GM21515 (cell line): ENCODE results near the gene B3GALNT2.
"Not testable (repeated sequence)": the region's sequence is repeated elsewhere in the genome, so short reads cannot be mapped to it uniquely, and the experiment has no call there.

Experiments used
- ATAC-seq: cut with Tn5 transposase; IDR thresholded peaks from one replicate; pipeline ENCODE4 v1.9.1; 2021; ENCODE audit not compliant: unreplicated experiment

The B3GALNT2 gene

DNA sequence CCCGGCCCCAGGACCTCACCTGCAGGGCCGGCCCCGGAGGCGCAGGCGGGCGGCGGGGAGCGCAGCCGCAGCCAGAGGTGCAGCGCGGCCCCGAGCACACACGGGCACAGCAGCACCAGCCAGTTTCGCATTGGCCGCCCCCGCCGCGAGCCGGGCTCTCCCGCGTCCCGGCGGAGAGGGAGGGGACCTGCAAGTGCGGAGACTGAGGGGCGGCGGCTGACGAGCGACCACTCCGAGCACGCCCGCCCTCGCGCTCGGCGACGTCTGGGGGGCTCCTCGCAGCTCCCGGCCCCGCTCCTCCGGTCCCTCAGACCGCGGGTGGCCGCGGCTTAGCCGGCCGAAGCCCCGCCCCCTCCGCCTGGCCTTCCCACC lies at the start of gene B3GALNT2:
B3GALNT2 (minus strand) TSS at position 331 of the 372 bp plus-strand sequence; CDS start at position 131, 200 bp downstream.
- ATAC-seq: peak; percentile 41

DNA sequence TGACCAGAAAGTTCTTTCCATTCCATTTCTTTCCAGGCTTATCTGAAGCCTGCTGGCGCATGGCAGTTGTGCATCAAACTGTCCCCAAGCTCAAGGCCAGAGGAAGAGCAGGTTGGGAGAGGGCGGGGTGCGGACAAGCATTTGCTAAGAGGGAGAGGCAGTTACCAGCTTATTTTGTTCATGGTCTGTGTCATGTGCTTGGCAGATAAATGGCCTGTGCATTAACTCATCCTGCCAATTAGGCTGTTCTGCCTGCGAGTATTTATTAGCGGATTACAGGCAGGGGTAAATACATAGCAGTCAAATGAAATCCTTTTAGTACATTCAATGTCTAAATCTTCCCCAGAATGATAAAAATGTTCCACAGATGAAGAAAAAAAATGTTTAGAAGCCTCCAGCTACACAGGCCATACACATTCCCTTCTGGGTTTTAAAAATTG lies 48.9 kb upstream of the B3GALNT2 start:
- no peak for ATAC-seq

DNA sequence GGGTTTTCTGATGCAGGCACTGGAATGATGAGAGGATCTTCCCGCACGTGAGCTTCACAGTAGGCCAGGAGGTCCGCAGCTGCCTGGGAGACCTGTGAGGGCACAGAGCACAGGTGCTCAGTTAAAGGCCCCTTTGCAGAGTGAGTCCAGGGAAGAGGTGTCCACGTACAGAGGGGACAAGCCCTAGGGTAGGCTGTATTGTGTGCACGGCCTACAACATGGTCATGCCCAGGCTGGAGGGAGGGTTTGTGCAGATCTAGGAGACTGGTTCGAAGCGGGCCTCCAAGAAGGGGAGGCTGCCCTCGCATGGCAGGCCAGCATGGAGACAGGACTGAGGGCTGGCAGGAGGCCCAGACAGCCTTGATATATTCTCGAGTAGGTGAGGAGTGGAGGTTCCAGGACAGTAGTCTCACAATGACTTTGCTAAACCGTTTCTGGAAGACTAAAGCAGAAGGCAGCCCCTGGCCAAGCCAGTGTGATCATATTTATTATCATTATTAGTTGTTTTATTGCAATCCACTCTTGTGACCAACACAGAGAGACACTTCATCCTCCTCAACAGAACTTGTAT lies 48.0 kb upstream of the B3GALNT2 start:
- no peak for ATAC-seq

DNA sequence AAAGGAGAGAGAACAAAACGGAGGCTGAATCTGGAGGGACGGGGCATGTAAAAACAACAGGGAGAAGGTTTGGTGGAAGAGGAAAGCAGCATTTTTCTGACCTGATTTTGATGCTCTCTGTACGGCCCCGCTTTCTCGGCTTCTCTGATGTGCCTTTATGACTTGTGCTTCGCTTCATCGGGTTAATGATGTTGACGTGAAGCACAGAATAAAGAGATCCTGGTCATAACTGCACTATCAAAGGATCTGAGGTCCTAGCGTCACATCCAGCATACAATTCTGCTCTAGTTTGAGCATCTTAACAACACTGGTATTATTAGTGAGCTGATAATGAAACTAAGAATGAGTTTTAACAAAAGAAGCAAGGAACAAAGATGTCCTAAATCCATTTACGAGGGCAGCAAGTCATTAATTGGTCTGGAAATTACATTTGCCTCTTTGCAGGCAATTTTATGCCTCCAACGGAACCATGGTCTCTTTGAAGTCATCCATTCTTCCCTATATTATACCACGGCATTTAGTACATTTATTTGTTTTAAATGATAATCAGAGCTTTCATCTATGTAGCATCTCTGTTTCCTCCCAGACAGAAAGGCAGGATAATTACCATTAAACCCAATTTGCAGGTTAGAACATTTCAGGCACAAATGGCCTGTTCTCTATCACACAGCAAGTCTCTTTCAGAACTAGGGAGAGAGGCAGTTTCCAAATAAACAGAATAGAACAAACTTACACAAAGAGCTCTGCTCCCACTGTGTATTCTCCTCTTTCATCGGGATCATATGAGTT lies 45.3 kb upstream of the B3GALNT2 start:
- no peak for ATAC-seq

DNA sequence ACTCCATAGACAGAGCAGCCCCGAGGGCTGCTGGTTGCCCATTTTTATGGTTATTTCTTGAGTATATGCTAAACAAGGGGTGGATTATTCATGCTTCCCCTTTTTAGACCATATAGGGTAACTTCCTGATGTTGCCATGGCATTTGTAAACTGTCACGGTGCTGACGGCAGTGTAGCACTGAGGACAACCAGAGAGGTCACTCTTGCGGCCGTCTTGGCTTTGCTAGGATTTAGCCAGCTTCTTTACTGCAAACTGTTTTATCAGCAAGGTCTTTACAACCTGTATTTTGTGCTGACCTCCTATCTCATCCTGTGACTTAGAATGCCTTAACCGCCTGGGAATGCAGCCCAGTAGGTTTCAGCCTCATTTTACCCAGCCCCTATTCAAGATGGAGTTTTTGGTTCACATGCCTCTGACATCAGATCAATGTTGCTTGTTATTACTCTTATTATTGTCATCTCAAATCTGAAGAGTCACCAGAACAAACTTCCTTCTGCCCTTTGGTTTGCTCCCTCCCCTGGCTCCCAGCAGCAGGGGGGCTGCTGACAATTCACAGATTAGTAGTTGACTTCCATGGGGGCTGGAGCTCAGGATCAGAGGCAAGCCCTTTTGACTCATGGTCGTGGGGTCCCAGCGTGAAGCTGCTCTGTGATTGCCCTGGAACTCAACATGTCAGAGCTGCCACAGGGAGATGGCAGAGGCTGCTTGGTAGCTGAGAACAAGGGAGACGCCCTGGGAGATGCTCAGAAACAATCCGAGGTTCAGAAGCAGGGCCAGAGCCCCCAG lies 42.3 kb upstream of the B3GALNT2 start:
- not testable (repeated sequence) for ATAC-seq

DNA sequence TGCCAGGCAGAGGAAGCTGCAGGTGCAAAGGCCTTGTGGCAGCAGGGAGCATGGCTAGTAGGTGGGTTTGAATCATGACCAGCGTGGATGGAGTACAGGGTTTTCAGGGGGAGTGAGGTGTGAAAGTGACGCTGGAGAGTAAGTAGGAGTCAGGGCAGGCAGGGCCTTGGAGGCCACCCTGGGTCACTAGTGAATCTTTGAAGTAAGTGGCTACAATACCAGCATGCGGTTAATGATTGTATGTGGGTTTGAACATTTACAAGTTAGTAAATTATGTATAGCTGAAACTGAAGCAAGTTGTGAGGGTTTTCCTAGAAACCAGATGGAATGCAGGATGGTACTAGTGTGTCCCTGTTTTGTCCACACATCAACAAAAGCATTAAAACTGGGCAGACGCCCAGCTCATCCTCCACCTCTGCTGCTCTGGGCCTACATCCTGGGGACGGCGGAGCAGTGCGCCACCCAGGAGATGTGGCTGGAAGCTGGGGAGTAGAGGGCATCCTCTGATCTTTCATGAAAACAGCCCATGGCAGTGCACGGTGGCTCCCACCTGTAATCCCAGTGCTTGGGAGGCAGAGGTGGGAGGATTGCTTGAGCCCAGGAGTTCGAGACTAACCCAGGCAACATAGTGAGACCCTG lies 41.2 kb upstream of the B3GALNT2 start:
- ATAC-seq: no peak

DNA sequence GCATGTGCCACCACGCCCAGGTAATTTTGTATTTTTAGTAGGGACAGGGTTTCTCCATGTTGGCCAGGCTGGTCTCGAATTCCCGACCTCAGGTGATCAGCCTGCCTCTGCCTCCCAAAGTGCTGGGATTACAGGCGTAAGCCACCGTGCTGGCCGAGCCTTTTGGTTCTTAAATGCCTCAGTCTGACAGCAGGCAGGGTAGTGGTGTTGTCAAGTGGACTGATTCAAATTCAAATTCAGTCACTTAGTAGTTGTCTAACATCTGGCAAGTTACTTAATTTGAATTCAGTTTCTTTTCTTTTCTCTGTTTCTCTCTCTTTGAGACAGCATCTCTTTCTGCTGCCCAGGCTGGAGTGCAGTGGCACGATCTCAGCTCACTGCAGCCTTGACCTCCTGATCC lies 38.6 kb upstream of the B3GALNT2 start:
- not testable (repeated sequence) for ATAC-seq

DNA sequence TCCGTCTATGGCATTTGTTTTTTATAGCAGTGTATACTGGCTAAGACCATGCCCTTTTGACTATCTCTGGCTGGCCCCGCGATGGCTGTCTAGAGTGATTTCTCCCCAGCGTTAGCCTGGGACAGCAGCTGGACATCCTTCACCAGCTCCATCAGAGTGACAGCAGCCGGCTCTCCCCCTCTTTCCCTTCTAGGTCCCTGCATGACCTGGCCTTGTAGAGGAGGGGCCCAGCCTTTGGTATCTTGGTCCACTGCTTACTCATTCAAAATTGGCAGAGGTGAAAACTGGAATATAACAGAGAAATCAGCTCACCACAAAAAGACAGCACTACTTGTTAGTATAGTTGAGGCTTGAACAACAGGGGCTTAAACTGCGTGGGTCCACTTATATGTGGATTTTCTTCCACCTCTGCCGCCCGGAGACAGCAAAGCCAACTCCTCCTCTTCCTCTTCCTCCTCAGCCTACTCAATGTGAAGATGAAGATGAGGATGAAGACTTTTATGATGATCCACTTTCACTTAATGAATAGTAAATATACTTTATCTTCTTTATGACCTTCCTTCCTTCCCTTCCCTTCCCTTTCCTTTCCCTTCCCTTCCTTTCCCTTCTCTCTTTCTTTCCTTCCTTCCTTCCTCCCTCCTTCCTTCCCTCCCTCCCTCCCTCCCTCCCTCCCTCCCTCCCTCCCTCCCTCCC lies 29.4 kb upstream of the B3GALNT2 start:
- no peak for ATAC-seq

DNA sequence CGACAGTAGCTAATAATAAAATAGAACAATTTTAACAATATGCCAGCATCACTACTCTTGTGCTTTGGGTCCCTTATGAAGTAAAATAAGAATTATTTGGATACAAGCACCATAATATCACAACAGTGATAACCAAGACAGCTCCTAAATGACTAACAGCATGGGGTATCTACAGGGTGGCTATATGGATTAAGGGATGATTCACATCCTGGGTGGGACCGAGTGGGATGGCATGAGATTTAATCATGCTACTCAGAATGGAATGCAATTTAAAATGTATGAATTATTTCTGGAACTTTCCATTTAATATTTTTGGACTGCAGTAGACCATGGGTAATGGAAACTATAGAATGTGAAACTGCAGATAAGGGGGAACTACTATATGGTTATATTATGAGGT lies 28.1 kb upstream of the B3GALNT2 start:
- ATAC-seq: no peak

DNA sequence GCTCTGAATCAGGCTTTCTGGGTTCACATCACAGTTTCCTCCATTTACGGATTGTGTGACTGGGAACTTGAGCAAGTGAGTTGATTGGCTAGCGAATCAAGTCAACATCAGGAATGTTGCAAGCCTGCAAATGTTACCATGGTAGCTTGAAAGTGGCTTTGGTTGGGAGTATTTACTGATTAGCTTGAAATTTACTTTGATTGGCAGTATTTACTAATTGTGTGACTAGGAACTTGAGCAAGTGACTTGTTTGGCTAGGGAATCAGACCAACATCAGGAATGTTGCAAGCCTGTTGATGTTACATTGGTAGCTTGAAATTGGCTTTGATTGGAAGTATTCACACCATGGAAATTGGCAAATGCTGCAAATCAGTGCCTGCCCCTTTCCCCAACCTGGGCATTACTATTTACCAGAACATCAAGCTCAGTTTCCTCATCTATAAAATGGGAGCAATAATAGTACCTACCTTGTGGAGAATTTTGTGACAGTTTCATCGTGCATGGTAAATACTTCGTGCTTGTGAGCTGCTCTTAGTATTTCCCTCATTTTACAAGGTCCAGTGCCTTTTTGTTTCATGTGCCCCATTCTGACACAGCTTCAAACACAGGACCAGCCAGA lies 23.1 kb upstream of the B3GALNT2 start:
- ATAC-seq: no peak

DNA sequence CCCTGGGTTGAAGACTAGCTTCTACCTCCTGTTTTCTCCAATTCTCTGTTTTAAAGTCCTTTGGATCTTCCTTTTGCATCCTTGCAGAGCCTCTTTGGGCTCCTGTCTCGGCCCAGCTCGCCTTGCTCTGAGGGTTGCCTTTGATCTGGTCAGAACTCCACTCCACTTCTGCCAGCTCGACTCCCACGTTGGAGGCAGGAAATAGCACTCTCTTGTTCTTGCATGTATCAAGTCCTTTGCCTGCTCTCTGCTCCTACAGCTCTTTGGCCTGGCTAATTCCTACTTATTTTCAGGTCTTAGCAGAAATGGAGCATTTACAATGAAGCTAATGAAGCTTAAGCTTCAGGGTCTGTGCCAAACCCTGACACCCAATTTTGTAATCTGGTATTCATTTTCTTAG lies 21.1 kb upstream of the B3GALNT2 start:
- ATAC-seq: no peak

DNA sequence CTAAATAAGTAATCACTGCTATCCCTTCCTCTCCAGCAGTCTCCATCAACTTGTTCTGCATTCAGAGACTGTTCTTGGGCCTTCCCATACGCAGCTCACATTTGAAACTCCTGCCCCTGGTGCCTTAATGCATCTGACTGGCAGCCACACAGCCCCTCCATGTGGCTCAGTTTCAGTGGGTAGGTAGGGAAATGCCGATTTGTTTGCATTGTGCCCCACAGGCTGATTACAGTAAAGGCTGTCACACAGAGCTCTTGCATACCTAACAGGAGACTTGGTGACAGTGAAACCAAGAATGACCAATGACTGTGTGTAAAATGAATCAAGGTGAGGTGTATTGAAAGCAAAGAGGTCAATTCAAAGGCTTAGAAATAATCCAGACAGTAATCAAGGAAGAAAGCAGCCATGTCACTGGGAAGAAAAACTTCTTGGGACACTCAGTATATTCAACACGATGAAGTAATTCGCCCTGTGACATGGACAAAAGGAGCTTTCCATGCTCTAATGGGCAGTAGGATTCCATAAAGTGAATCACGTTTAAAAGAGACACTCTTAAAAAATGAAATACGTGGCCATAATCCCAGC lies 12.7 kb upstream of the B3GALNT2 start:
- no peak for ATAC-seq

DNA sequence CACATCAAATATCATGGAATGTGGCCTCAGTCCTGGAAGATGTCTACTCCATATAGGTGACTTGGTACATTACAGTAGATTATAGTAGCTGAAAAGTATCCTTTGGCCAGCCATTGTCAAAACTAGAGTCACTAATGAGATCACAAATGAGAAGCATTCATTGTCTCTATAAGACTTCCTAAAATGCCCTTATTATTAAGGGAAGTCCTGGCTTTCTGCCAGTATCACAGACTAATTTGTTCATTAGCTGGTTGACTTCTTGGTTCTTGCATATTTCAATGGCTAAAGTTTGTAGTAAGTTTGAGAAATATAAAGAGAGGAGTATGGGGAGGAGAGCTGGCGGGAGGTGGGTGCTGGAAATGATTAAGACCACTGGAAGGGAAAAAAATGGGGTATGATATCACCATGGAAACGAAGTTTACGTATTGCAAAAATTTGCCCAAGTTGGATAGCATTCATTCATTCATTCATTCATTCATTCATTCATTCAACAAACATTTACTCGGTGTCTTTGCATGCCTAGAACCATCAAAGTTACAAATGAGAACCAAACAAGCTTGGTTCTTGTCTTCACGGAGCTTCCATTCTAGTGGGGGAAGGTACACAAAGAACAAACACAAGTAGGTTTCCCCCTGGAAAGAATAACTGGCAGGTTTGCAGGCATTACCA lies 11.7 kb upstream of the B3GALNT2 start:
- ATAC-seq: no peak

DNA sequence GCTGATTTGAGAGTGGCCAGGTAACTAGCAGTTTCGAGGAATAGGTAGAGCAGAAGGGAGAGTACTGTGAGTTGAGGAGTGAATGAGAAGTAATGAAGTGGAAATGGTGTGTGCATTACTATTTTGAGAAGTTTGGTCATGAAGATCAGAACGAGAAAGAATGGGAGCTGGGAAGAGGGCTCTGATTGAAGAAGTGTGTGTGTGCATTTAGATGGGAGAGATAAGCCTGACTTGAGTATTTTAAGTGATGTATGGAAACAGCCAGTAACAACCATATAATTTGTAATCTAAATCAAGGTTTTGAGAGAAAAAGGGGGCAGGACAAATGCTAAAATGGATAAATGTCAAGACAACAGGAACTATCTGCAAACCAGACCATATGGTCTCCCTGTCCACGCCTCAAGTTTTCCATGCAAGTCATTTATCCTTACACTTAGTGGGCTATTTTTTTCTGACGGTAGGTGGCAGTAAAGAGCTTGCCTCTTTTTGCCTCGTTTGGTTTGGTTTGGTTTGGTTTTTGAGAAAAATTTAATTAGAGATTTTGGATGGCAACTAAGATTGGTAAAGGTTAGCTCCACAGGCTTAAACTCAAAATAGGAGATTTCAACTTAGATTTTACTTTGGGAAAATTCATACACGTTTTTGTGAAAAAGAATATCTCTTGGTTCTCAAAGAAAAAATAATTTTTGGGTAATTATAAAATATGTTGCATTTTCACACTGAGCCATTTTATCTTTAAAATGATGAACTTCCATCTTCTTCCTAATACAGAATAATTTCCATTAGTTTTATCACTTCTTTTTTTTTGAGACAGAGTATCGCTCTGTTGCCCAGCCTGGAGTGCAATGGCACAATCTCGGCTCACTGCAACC lies 9.5 kb upstream of the B3GALNT2 start:
- no peak for ATAC-seq

DNA sequence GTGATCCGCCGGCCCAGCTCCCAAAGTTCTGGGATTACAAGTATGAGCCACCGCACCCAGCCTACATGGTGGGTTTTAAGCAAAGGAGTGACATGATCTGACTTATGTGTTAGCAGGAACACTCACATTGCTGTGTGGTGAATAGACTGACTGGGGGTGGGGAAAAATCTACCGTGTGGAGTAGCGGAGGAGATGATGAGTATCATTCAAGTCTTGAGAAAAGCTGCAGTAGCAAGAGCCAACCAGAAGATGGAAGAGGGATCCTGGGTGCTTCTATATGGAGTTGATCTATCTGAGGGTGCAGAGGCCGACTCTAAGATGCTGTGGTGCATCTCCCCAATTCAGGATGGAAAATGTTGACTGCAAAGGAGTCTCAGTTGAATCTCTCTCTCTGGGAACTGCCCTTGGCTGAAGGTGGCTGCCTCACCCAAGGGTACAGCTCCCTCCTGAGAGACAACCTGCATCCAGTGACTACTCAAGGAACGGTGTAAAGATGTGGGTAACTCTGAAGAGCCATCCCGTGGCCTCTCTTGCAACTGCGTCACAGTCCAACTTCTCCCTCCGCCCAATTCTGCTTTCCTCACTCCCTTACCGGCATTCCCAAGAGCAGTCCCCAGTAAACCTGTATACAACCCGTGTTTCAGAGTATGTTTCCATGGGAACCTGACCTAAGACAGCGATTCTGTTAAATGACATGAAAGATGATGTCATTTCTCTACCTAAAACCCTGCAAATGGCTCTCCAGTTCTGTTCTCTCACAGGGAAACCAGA lies 7.4 kb upstream of the B3GALNT2 start:
- no peak for ATAC-seq

DNA sequence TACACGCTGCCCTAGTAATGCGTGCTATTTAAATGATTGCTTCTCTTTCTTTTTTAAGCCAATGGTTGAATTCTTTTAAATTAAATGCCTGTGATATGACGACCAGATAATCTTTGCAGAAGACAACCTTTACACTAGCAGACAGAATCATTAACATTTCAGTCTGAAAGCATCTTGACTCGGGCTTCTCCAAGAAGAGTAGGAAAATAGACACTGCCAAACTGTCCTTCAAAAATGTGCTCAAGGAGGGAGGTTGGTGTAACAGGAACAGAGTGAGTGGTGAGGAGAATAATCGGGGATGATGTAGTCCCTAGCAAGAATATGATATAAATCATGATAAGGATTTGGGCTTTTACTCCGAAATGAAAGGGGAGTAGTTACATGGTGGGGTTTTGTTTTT lies 6.6 kb upstream of the B3GALNT2 start:
- ATAC-seq: no peak

DNA sequence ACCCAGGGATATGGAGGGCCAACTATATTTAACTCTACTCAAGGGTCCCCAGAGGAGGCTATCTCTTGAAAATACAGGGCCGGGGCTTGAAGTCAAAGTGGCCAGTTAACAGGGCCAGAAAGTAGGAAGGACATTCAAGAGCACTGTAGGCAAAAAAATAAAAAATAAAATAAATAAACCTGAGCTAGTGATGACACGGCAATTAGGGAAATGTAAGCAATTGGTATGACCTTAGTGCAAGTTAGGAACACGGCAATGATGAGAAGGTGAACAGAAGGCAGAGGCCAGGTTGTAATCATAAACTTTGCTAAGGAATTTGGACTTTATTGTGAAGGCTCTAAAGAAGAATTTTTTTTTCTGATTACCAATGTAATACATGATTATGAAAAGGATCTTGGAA lies 3.4 kb upstream of the B3GALNT2 start:
- ATAC-seq: no peak
